Vagina (tissue), 2 donors: Measurements from ENCODE around the gene CERK. TPM values are rescaled to one million over a fixed set of nuclear protein-coding genes. Genes with fewer than 3 reads are reported as not detected.

Experiments used
- DNase-seq, 2 donors: peaks; one replicate each; pipeline ENCODE4 v3.0.0-alpha.2; 2017; ENCODE audit errors: extremely low spot score in 2 of 2
- H3K27ac ChIP-seq: fragments of 200-600 bp; sonication (generic); one replicate; pipeline ENCODE4 v1.5.1; 2019
- H3K27me3 ChIP-seq: fragments of 200-600 bp; sonication (generic); one replicate; pipeline ENCODE4 v1.5.1; 2019
- H3K36me3 ChIP-seq, 2 donors: fragments of 200-600 bp; sonication (generic); one replicate each; pipeline ENCODE4 v1.5.1; 2017 to 2019
- H3K4me1 ChIP-seq: fragments of 200-600 bp; sonication (generic); one replicate; pipeline ENCODE4 v1.5.1; 2019
- H3K4me3 ChIP-seq, 2 donors: fragments of 200-600 bp; sonication (generic); 1 replicate in 1 of 2; 2 replicates in 1 of 2; pipeline ENCODE4 v1.5.1; 2016 to 2019
- H3K9me3 ChIP-seq: fragments of 200-600 bp; sonication (generic); one replicate; pipeline ENCODE4 v1.5.1; 2019
- CTCF ChIP-seq, 3 experiments: fragments of 450-650 bp in 2 of 3; fragments of 200-600 bp in 1 of 3; sonication (generic) in 1 of 3; IDR thresholded peaks; one replicate each; pipeline ENCODE4 v1.5.1; 2017 to 2019; ENCODE audit warnings: antibody characterized with exemption in 3 of 3, mild to moderate bottlenecking in 2 of 3, moderate library complexity in 2 of 3
- POLR2A ChIP-seq, 2 donors: fragments of 450-650 bp; IDR thresholded peaks; one replicate each; pipeline ENCODE4 v1.6.1; 2017; ENCODE audit warnings: antibody characterized with exemption in 2 of 2, mild to moderate bottlenecking in 2 of 2, moderate library complexity in 2 of 2
- POLR2AphosphoS5 ChIP-seq, 2 donors: sonication (generic); formaldehyde crosslinking; IDR thresholded peaks; one replicate each; pipeline ENCODE4 v1.9.0; 2017; ENCODE audit warnings: antibody characterized with exemption in 2 of 2, mild to moderate bottlenecking in 2 of 2, low read depth in 1 of 2; ENCODE audit not compliant: insufficient read depth in 1 of 2
- intact Hi-C: fragments of 100-400 bp; cut with DNase I; formaldehyde crosslinking; loops from one replicate; pipeline ENCODE4 v1.15.1; 2023
- total RNA-seq: library from RNA; depleted of rRNA; stranded (reverse); fragments of >200 nt; gene quantifications from one replicate; pipeline ENCODE4 v1.2.3, GENCODE V29; 2016

CERK gene
- total RNA-seq, 1 donor from 2014 or later: 37.3 TPM

GRCh38 chr22:46676881-46677280 is 61.2 kb downstream of the CERK start:
- no peak for TF ChIP-seq POLR2AphosphoS5 (IDR thresholded peaks at IDR 0.05; ENCODE audit: insufficient read depth in 1 of 2, low read depth in 1 of 2)
- TF ChIP-seq POLR2A (IDR thresholded peaks at IDR 0.05): no peak
- no peak for TF ChIP-seq CTCF (IDR thresholded peaks at IDR 0.05)
- H3K27me3 ChIP-seq: no peaks in the 10 kb centered on the region
- no peak overlapping the region for H3K27ac ChIP-seq
- H3K36me3 ChIP-seq: peaks cover 0 to 4% of the 10 kb centered on the region in 2 donors
- H3K4me3 ChIP-seq: no peak overlapping the region
- H3K9me3 ChIP-seq: no peaks in the 10 kb centered on the region
- DNase-seq: no peak
- peaks cover 14% of the 10 kb centered on the region for H3K4me1 ChIP-seq
- intact Hi-C loops: no loop called here

GRCh38 chr22:46676479-46676878 is 61.6 kb downstream of the CERK start:
- H3K27me3 ChIP-seq: no peaks in the 10 kb centered on the region
- H3K27ac ChIP-seq: no peak overlapping the region
- H3K36me3 ChIP-seq: peaks cover 0 to 4% of the 10 kb centered on the region in 2 donors
- no peak for DNase-seq
- peaks cover 14% of the 10 kb centered on the region for H3K4me1 ChIP-seq
- no peaks in the 10 kb centered on the region for H3K9me3 ChIP-seq
- intact Hi-C loops: no loop called here
- no peak overlapping the region for H3K4me3 ChIP-seq
- TF ChIP-seq POLR2A (IDR thresholded peaks at IDR 0.05): no peak
- TF ChIP-seq POLR2AphosphoS5 (IDR thresholded peaks at IDR 0.05; ENCODE audit: insufficient read depth in 1 of 2, low read depth in 1 of 2): no peak
- TF ChIP-seq CTCF (IDR thresholded peaks at IDR 0.05): no peak

GRCh38 chr22:46675938-46676337 is 62.1 kb downstream of the CERK start:
- intact Hi-C loops: no loop called here
- H3K4me3 ChIP-seq: no peak overlapping the region
- no peak for TF ChIP-seq CTCF (IDR thresholded peaks at IDR 0.05)
- no peak for TF ChIP-seq POLR2AphosphoS5 (IDR thresholded peaks at IDR 0.05; ENCODE audit: insufficient read depth in 1 of 2, low read depth in 1 of 2)
- TF ChIP-seq POLR2A (IDR thresholded peaks at IDR 0.05): no peak
- H3K9me3 ChIP-seq: no peaks in the 10 kb centered on the region
- peaks cover 14% of the 10 kb centered on the region for H3K4me1 ChIP-seq
- no peaks in the 10 kb centered on the region for H3K27me3 ChIP-seq
- no peak overlapping the region for H3K27ac ChIP-seq
- peaks cover 0 to 4% of the 10 kb centered on the region in 2 donors for H3K36me3 ChIP-seq
- no peak for DNase-seq

- Histone ChIP-seq H3K36me3 (peaks cover 0 to 4% of the 10 kb centered on the region in 2 donors), H3K27ac (no peak overlapping the region), H3K4me3 (no peak overlapping the region), H3K4me1 (peaks cover 14% of the 10 kb centered on the region), H3K9me3 (no peaks in the 10 kb centered on the region), H3K27me3 (no peaks in the 10 kb centered on the region)
- intact Hi-C loops: no loop called here
- no peak for DNase-seq
- TF ChIP-seq CTCF (IDR thresholded peaks at IDR 0.05): no peak
- TF ChIP-seq POLR2AphosphoS5 (IDR thresholded peaks at IDR 0.05; ENCODE audit: insufficient read depth in 1 of 2, low read depth in 1 of 2): no peak
- TF ChIP-seq POLR2A (IDR thresholded peaks at IDR 0.05): no peak
These were observed 62.6 kb downstream of the CERK start for GRCh38 chr22:46675479-46675878.

GRCh38 chr22:46674906-46675305 is 63.1 kb downstream of the CERK start:
- H3K4me1 ChIP-seq: peaks cover 14% of the 10 kb centered on the region
- H3K36me3 ChIP-seq: peaks cover 0 to 4% of the 10 kb centered on the region in 2 donors
- no peaks in the 10 kb centered on the region for H3K27me3 ChIP-seq
- H3K4me3 ChIP-seq: no peak overlapping the region
- intact Hi-C loops: no loop called here
- TF ChIP-seq POLR2AphosphoS5 (IDR thresholded peaks at IDR 0.05; ENCODE audit: insufficient read depth in 1 of 2, low read depth in 1 of 2) (no peak), CTCF (IDR thresholded peaks at IDR 0.05) (no peak), POLR2A (IDR thresholded peaks at IDR 0.05) (no peak)
- no peaks in the 10 kb centered on the region for H3K9me3 ChIP-seq
- no peak overlapping the region for H3K27ac ChIP-seq
- DNase-seq: no peak
